Superior temporal gyrus (tissue), 1 donor: ENCODE data around the gene CEBPB.

ENCODE experiments used
- DNase-seq: peaks from one replicate; pipeline ENCODE4 v3.0.0-alpha.2; 2016; ENCODE audit errors: extremely low spot score

Gene CEBPB

DNA sequence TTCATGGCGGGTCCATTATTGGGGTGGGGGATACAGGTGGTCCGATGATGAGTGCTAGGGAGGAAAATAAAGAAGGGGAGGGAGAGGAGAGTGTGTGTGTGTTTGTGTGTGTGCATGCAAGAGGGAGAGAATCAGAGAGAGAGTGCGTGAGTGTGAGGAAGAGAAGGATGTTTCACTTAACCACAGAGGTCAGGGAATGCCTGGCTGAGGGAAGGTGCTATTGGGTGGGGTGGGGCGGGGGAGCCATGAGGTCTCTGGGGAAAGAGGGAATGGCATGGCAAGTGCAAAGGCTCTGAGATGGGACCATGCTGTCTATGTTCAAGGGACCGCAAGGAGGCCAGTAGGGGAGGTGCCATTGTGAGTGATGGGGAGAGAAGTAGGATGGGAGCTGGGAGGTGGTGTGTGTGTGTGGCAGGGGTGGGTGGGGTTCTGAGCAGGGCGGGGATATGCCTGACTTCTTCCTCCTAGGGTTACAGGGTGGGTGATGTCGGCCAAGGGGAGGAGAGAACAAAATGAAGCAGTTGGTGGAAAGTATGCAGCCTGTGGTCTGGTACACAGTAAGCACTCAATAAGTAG lies 23.0 kb downstream of the CEBPB start:
- no peak for DNase-seq

DNA sequence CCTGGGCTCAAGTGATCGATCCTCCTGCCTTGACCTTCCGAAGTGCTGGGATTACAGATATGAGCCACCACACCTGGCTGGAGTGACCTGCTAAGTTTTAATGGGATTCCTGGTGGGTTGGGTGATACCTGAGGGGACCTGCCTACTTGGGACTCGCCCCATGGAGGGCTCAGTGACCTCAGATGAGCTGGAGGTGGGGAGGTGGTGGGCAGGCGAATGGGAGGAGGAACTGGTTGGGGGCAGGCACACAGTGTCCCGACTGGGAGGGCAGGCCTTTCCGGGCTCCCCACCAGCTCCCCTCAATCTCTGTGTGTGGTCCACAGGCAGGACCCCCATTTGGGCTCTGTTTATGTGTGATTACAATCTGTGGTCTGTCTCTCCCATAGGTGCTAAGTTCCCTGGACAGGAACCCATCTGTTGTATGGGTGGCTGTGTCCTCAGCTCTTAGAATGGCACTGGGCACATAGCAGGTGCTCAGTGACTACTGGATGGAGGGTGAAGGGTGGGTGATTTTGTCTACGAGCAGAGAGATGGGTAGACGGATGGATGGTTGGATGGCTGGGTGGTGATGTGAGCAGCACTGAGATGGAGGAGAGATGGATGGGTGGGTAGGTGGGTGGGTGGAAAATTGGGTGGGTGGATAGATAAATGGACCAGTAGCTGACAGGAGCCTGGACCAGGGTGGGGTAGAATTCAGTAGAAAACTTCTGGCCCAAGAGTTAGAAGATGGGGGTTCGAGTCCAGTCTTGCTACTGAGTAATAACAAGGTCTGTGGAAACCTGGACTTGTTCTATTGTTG lies 23.8 kb downstream of the CEBPB start:
- no peak for DNase-seq

DNA sequence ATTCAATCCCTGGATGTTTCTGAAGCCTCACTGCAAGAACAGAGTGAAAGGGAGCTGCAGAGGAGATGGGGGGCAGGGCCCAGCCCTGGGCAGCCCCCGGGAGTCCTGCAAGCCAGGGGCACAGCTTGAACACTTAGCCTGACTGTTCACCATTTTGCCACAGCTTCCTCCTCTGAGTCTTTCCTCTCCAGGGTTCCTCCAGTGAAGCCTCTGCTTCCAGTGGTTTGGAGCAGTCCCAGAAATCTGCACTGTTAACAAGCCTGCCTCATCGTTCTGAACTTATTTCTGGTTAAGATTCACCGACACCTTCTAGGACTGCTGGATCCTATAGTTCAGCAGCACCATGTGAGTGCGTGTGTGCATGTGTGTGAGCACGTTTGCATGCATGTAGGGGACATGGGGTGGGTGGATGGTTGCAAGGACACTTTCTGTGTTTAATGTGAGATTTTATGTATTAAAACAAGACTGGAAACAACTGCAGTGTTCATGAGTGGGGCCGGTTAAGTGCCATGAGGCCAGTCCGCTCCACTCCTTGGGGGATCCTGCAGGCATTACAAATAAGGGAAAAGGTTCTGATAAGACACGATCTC lies 24.6 kb downstream of the CEBPB start:
- DNase-seq: no peak

DNA sequence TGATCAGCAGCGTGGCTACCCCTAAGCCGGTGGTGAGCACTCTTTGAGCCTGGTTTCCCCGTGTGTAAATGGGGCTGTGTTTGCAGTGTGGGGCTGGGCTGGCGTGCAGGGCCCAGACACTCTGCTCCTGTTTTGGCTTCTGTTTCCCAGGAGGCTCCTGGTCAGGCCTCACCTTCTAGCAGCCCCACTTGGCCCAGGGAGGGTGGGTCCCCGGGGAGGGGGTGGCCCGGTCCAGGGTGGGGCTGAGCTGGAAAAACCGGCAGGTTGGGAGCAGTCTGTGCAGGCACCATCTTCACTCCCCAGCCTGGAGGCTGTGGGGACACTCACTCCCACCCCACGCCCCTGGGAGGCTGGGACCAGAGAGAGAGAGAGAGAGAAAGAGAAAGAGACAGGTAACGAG lies 25.3 kb downstream of the CEBPB start:
- DNase-seq: no peak

DNA sequence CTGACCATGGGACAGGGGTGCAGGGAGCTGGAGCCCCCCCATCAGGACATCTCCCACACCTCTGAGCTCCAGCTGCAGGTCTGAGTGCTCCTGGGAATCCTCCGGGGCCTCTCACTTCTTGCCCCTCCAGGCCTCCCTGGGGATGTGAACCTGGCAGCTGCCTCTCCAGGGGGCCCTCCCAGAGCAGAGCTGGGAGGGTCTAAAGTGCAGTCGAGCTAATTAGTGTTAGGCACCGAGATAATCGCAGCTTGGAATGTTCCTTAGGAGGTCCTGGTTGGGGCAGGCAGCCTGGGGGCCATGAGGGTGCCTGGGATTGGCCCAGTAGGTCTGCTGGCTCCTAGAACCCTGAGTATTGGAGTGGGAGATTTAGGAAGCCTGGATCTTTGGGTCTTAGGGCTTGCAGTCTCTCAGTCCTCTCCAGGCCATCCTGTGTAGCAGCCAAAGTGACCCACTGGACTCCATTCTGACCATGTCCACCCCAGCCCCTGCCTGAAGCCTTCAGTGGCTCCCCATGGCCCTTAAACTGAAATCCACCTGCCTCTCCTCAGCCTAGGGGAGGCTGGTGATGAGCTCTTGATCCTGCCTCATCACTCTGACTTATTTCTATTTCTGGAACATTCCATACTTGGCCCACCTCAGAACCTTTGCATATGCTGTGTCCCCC lies 26.0 kb downstream of the CEBPB start:
- no peak for DNase-seq

DNA sequence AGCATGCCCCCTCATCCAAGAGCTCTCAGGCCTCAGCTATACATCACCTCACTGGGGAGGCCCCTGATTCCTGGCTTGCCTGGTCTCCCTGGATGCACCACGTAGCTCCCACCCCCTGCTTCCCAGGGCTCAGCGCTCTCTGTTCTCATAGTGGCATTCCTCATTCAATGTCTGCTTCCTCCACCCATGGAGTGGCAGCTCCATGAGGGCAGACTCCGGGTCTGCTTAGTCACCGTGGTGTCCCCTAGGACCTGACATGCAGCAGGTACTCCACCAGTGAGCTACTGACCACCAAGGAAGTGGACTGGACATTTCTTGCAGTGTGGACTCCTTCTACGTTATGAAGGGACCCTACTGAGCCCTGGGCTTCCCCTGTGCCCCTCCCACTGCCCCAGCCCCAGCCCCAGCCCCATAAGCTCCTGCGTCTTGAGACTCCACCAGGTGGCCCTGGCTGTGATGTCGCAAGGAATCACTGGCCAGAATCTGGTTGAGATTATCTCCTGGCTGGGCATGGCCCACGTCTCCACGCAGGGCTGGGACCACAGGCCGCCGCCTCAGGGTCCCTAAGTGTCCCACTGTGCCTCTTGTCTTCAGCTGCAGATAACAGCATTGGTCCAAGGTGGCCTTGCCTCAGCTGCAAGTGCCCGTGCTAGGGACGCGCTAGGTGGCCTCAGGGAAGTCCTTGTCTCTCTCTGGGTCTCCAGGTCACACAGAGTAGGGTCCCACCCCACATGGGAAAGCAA lies 26.7 kb downstream of the CEBPB start:
- no peak for DNase-seq

DNA sequence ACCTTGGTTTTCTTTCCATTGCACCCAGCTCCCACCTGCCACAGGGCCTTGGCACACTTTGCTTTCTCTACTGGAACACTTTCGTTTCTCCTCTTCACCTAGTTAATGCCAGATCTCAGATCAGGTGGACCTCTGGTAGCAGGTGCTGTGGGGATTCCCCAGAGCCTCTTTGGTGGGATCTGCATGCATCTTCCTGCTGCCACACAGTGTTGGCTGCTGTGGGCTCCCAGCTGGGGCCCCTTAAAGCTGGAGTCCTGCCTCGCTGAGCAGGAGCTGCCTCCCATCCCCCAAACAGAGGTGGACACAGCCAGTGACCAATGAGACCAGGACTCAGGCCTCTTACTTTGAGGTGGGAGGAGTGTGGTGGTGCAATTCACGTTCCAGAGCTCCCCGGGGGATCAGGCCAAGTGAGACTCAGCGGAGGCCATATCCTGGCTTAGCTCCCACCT lies 28.4 kb downstream of the CEBPB start:
- no peak for DNase-seq

DNA sequence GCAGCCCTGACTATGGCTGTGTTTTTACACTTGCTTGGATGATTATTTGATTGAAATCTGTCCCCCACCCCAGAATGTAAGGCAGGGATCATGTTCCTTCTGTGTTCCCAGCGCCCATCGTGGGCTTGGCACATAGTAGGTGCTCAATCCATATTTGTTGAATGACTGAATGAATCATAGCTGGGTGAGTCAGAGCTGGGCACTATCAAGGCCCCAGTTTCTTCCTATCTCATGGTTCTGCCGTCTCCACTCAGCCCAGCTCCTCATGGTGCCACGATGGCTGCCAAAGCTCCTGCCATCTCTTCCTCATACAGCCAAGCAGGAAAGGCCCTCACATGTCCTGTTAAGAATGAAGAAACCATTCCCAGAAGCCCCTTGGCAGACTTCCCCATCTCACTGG lies 29.0 kb downstream of the CEBPB start:
- no peak for DNase-seq

DNA sequence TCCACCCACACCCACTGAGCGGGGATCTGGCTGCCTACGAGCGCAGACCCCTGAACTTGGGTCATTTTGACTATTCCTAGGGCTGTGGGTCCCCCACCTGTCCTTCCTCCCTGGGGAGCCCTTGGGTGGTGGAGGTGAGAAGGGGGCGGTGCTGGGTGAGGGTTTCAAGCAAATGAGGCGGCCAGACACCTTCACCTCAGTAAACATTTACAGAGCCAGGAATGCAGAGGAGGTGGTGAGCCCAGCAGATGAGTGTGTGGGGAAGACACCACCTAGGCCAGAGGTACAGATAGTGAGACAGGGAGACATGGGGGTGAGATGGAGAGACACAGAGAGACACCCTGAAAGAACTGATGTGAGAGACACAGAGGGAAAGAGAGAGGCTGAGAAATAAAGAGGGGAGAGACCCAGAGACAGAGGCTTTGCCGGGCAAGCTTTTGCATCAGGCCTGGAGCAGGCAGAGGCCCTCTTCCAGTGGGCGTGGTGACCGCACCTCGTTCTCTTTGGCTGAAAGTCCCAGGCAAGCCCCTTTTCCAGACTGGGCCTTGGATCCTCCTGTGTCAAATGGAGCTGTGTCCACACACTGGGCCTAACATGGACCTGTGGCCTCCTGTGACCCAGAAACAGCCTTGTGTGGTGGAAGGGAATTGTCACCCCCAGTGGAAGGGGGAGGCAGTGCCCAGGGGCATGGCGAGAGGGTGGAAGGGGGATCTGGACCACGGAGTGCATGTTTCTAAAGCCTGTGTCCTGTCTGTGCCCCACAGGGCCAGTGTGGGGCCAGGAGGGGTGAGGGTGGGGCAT lies 29.7 kb downstream of the CEBPB start:
- DNase-seq: no peak

DNA sequence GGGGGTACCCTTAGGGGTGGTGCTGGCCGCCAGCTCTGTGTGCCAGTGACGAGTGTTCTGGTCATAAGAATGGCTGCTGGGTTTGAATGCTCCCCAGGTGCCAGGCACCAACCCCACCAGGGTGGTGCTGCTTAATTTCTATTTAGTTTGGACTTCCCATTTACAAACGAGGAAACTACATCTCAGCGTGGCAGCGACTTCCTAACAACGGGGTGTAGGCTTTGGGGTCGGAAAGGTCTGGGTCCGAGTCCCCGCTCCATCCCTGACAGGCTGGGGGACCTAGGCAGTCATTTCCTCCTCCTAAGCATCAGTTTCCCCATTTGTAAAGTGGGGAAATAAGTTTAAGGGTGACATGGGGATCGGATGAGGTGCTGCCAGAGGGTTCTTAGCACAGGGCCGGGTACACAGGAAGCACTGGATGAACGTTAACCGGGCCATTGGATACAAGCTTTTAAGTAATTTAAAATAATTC lies 30.3 kb downstream of the CEBPB start:
- DNase-seq: no peak

DNA sequence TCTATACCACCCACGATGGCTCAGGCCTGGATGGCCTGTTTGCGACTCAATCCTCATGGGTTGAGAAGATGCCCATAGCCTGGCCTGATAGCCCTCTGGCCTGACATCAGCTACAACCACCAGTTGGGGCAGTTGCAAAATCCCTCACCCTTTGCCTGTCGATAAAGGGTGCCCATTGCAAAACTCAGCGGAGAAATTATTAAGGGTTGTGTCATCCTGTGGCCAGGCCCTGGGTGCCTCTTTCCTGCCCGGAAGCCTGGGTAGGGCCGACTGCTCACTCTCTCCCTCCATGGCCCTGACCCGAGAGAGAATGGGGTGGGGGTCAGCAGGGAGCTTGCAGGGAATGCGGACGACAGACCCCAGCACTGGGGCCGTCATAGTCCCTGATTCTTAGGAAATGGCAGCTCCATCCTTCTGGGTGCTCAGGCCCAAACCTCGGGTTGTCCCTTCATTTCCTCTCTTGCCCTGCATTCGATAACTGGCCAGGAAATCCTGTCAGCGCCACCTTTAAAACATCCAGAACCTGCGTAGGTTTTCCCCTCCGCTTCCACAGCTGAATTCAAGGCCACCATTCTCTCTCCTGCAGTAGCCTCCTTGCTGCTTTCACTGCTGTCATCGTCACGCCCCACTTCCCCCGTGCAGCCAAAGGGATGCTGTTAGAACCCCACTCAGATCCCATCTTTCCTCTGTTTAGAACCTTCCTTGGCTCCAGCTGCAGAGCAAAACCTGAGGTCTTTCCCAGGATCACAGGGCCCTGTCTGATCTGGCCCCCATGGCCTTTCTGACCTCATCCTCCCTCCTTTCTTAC lies 31.1 kb downstream of the CEBPB start:
- DNase-seq: no peak

DNA sequence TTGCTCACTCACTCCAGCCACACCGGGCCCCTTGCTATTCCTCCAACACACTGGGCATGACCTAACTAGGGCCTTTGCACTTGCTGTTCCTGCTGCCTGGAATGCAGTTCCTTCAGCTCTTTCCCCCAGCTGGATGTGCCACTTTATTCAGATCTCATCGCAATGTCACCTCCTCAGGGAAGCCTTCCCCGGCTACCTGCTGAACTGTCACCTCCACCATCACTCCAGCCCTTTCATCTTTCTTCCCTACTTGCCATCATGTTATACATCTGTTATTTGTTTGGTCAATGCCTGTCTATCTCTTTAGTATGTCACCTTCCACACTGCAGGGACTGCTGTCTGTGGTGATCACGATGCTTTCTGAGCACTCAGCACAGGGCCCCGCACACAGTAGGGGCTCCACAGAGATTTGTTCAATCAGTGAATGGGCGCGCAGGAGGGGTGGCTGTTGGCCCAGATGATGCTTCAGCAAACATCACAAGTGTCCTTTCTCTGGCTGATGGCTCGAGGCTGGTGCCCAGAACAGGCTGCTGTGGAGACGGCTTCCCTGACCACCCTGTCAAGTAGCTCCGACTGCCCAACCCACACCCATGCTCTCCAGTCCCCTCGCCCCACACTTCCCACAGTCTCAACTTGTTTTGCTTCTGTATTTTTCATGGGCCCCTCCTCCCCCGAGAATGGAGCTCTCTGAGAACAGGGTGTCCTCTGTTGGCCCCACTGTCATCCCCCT lies 31.8 kb downstream of the CEBPB start:
- DNase-seq: no peak

DNA sequence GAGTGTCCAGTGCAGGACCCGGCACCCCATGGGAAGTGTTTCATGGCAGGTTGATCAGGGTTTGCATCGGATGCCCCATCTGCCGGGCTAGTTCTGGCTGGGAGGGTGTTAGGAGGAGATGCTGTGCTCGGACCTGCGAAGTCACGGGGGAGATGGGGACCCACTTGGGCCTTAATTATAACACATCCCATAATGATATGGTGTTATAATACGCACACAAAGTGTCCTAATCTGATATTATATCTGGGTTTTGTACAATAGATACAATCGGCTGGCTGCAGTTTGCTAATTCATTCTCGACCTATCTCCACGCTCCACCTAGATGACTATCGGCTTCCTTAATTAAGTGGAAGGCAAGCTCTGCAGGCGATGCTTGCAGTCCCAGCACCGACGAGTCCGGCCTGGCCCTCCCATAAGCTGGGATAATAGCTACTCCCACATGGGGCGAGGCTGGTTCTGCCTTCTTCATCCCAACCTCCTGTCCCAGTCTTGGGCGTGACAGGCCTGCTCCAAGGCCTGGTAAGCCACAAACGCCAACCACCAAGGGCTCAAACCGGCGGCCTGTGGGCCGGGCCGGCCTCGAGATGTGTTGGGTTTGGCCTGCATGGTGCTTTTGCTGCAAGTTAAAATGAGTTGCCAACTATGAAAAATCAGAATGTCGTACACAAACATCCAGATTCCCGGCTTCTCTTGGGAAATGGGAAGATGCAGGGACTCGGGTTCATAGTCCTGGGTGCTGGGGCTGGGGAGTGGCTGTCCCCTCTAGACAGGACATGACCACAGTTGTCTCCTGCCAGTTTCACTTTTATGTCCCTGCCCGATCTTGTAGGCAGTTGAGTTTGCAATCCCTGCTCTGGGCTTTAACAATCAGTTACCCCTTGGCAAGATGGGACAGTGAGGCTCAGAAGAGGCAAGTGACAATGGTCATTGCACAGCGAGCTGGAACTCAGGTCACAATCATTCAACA lies 32.7 kb downstream of the CEBPB start:
- no peak for DNase-seq

DNA sequence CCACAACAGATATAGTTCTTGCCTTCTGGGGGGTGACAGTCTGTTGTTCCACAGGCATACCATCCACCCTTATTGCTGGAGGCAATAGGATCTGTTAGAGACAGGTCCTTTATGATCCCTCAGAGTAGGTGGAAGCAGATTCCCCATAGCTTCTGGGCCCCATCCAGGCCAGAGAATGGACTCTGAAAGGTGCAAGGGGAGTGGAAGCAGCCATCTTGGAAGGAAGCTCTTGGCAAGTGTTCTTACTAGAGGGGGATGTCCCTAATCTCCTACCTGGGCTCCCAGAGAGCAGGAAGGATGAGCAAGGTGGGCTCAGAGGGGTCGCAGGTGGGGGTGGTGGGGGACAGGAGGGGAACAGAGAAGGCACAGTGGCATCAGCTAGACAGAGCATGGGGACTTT lies 33.4 kb downstream of the CEBPB start:
- no peak for DNase-seq

DNA sequence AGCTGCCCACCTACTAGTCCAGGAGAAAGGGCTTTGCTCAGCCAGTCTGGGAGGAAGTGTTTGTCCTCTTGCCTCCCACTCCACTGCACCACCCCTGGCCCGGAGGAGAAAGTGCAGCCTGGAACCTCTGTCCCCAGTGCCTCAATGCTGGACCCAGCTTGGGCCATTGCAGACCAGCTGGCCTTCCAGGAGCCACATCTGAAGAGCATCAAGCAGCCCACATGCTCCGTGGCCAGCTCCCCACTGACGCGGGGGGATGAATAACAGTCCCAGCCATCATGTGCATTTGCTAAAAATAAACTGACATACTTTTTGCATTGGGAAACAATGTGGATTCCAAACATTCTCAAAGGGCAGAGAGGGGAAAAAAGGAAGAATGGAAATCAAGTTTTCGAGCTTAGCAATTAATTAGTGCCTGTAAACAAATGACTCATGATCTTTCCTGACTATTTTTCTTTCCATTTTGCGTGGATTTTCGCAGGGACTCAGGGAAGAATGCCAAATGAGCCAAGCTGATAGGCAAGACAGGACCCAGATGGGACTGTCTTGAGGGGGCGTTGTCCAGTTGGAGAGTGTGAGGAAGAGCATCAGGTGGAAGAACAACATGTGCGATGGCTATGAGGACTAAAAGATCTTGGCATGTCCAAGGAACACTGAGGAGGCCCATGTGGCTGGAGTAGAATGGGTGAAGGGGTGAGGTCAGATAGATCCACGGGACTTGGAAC lies 34.1 kb downstream of the CEBPB start:
- DNase-seq: no peak

DNA sequence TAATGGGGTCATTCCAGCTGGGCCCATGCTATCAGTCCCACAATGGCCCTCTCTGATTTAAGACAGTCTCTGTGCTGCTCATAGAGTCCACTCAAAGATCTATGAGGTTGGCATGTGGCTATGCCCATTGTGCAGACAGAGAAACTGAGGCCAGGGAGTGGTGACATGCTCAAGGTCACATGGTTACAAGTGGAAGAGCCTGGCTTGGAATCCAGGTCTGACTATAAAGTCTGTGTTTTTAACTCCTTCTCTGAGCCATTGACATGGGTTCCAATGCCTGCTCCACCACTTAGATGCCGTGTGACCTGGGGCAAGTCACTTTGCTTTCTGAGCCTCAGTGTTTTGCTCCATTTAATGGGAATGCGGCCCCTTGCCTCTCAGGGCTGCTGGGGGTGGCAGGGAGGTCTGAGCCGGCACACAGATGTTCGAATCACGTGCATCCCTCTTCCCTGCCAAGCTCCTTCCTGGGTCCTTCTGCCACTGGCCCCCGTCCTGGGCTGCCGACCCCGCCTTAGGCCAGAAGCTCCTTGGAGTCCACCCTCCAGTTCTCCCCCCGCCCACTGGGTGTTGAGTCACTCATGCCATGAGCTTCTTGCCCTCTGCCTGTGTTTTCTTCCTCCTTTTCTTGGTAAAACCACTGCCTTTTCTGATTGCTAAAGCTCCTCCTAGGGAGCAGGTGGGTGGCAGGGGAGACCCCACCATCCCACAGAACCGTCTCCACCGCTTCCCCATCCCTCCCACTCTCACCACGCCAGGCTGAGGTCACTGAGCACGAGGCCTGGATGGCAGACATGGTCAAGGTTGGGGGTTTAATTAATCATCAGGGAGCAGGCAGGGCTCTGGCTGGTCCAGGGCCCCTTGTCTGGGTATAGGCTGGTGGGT lies 35.7 kb downstream of the CEBPB start:
- DNase-seq: no peak

DNA sequence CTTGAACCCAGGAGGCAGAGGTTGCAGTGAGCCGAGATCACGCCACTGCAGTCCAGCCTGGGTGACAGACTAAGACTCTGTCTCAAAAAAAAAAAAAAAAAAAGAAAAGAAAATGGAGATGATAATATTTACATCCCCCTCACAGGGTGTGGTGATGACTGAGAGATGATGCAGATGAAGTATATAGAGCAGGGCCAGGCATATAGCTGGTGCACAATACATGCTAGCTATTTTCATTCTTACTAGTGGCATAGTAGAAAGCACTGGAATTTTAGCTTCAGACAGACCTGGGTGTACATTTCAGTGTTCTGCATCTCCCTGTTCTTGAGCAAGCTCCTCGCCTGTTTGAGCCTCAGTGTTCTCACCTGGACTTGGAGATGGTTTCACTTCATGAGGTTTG lies 36.9 kb downstream of the CEBPB start:
- DNase-seq: no peak
